Left forelimb (tissue), 1 donor: Measurements from ENCODE around the gene PDRG1.

ENCODE experiments used
- DNase-seq: peaks from one replicate; pipeline ENCODE4 v3.0.0-alpha.2; 2018; ENCODE audit warnings: low spot score

PDRG1 gene

DNA sequence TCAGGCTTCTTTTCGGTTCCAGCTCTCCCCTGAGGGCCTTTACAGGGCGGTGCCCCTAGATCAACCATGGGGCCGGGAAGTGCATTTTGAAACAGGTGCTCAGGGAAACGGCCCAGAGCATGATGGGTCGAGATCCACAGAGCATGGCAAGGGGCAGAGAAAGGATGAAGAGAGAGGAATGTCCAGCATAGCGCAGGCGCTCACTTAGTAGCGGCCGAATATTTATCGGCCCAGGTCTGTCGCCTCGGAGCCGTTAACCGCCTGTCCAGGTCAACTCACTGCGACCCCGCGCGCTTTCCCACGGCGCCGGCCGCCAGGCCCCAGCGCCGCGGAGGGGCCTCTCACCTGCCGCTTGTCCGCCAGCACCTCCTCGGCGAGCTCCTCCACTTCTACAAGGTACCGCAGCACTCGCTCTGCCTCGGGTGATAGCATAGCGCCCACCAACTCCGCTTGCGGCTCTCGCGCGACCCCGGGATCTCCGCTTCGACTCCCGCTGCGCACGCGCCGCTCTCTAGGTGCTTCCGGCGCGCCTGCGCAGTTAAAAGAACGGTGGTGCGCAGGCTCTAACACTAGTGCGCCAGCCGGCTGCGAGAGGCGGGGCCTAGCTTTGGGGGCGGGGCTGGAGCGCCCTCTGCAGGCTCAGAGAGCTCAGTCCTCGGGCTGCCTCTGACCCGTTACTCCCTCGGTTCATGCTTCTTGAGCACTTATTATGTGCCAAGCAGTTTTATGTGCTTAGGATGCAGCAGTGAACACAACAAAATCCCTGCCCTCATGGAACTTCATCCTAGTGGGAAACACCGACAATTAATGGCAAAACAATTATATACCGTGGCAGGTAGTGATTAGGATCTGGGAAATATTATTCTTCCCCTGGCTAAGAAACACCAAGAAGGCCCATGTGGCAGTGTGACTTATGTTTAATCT lies at the start of gene PDRG1:
Gene PDRG1 (minus strand): TSS at position 517 of the 924 bp plus-strand sequence. CDS start 85 bp downstream, at position 432.
- peak; percentile 96 for DNase-seq

- no peak for DNase-seq
Measured at GRCh38 chr20:31998246-31998645, 46.4 kb upstream of the PDRG1 start.

- DNase-seq: no peak
Measured at GRCh38 chr20:31996996-31997395, 45.1 kb upstream of the PDRG1 start.

- no peak for DNase-seq
Measured at GRCh38 chr20:31992086-31992485, 40.2 kb upstream of the PDRG1 start.

DNA sequence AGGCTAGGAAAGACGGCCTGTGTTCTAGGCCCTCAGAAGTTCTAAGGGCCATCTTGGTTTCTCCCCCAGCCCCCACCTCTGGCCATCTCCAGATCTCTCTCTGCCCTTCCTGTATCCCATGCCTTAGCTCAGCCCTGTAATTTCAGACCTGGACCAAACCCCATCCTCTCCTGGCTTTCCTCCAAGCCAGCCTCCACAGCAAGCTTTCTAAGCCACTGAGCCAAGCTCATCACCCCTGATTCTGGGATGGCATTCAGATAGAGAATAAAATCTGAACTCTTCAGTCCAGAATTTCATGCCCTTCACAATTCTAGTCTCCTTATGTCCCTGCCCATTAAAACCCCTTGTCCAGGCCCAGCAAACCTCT lies 39.5 kb upstream of the PDRG1 start:
- DNase-seq: no peak

DNA sequence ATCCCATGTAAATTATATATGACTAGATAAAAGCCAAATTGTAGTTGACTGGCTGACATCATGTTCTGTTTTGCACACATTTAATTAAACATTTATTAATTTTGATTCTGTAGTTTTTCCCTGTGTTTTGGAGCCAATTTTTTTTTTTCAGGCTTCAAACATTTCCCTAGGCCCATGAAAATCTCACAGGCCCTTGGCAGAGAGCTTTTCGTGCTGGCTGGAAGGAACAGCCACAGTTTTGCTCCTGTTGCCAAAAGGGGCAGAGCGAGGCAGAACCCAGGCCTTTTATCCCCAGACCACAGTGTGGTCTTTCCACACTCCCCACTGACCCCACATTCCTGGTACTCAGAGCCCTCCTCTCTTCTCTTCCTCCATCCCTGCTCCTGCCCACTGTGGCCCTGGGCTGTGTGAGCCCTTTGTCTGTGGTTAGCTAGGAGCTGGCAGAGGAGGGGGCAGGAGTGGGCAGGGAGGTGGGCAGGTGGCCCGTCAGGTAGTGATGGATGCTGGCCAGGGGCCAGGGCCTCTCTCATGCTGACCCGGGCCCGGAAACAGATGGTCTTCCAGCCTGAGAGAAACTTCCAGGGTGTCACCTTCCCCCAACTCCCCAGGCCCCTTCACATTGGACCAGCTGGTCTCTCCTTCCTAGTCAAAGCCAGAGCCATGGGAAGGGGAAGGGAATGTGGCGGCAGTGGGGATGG lies 38.9 kb upstream of the PDRG1 start:
- DNase-seq: no peak

DNA sequence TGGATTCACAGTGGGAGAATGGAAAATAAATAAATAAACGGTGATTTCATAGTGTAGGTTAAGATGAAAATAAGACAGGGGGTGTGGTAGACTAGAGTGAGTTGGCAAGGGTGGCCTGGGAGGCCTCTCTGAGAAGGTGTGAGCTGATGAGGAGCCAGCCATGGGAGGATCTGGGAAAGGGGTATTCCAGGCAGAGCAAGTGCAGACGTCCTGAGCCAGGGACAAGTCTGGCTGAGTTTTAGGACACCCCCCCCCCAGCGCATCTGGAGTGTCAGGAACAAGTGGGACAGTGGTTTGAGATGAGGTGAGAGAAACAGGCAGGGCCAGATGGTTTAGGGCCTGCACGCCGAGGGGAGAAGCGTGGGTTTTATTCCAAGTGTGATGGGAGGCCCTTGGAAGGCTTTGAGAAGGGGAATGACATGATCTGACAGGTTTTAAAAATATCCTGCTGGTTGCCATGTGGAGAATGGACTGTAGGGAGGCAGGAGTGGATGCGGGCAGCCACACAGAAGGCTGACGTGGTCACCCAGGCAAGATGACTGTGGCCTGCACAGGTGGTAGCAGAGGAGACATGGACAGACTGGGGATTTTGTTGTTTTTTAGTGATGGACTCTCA lies 37.3 kb upstream of the PDRG1 start:
- DNase-seq: no peak

DNA sequence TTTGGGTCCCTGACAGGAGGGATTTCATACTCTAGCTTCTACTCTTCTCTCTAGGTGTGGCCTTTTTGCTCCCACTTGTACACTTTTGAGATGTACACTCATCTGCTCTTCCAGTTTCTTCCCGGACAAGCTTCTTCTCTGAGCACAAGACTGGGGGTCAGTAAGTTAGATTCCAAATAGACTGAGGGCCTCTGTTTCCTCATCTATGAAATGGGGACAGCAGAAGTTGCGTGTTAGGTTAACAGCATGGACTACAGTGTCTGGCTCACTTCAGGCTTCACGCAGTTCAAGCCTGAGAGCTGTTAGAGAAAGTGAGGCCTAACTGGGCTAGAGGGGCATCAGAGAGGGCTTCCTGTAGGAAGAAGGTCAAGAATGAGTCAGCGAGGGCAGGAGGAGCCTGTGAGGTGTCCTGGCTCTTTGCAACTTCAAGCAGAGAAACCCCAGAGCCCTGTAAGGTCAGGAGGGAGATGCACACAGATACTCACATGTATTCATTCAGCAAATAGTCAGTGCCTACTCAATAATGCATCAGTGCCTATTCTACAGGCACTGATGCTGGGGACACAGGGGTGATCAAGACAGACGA lies 36.7 kb upstream of the PDRG1 start:
- no peak for DNase-seq

- no peak for DNase-seq
Measured at GRCh38 chr20:31987744-31988143, 35.9 kb upstream of the PDRG1 start.

- DNase-seq: no peak
Measured at GRCh38 chr20:31984981-31985471, 33.2 kb upstream of the PDRG1 start.

- no peak for DNase-seq
Measured at GRCh38 chr20:31981784-31982183, 29.9 kb upstream of the PDRG1 start.

DNA sequence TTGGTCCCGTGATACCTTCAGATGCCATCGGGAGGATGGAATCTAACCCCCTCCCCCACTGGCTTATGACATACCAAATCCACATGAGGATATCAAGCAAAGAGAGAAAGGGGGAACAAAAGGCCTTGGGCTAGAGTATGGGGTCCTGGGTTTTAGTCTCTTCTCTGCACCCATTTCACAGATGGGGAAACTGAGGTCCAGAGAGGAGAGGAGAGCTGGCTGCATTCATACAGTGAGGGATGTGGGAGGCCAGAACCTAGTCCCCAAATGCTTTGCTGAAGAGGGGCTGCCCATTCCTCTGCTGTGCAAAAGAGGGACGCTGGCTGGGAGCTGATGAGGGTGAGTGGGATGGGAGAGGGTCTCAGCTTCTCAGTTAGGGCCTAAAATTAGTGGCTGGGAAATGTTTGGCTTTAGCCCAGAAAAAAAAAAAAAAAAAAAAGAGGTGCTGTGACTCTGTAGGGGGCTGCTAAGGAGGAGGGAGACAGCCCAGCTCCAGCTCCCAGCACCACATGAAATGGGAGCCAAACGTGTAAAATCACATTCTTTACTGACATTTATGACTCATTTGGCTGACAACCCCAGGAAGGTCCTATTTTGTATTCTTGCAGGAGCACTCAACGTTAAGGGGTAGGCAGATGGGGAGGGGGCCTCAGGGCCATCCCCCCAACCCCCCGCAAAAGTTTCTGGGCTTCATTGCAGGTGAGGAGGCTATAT lies 28.0 kb upstream of the PDRG1 start:
- DNase-seq: no peak

GRCh38 chr20:31977080-31977479 lies 25.2 kb upstream of the PDRG1 start:
- DNase-seq: no peak

GRCh38 chr20:31975874-31976273 lies 24.0 kb upstream of the PDRG1 start:
- no peak for DNase-seq

GRCh38 chr20:31974951-31975487 lies 23.2 kb upstream of the PDRG1 start:
- DNase-seq: no peak

- DNase-seq: no peak
Measured at GRCh38 chr20:31974296-31974695, 22.4 kb upstream of the PDRG1 start.

DNA sequence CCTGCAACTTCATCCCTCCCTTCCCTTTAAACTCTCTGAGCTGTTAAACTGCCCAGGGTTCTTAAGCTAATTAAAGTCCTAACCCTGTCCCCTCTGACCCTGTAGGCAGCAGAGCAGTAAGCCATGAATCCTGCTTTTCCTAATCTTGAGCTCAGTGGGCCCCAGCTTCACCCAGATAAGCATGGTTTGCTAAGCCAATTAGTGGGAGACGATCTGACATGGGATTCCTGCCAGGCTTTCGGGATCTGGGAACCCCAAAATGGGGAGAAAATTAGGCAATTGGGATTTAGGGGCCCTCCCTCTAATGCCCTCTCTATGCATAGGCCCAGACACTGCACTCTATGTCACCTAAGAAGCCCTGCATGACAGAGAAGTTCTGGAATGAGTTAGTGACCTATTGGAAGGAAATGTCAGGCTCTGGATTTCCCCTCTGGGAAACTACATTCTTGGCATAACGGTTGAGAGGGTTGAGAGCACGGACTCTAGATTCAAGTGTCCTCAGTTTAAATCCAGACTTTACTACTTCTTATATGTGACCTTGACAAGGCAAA lies 20.7 kb upstream of the PDRG1 start:
- DNase-seq: no peak

GRCh38 chr20:31969991-31970390 lies 18.1 kb upstream of the PDRG1 start:
- DNase-seq: no peak

GRCh38 chr20:31968291-31969126 lies 16.7 kb upstream of the PDRG1 start:
- peak; percentile 90 for DNase-seq

GRCh38 chr20:31967830-31968249 lies 16.0 kb upstream of the PDRG1 start, which contains the start of gene XKR7:
XKR7 (plus strand) TSS chr20:31968151; CDS start chr20:31968176, 25 bp downstream.
- no peak for DNase-seq
